GM12872 (cell line): Measurements from ENCODE around the gene PHF5A.

Experiments used
- TF ChIP-seq, protein P1 (sequence below): IDR thresholded peaks from 3 replicates; pipeline ENCODE4 v1.5.1; 2011; ENCODE audit warnings: low read depth, mild to moderate bottlenecking, low read length, moderate library complexity; ENCODE audit not compliant: insufficient read depth

The PHF5A gene

DNA sequence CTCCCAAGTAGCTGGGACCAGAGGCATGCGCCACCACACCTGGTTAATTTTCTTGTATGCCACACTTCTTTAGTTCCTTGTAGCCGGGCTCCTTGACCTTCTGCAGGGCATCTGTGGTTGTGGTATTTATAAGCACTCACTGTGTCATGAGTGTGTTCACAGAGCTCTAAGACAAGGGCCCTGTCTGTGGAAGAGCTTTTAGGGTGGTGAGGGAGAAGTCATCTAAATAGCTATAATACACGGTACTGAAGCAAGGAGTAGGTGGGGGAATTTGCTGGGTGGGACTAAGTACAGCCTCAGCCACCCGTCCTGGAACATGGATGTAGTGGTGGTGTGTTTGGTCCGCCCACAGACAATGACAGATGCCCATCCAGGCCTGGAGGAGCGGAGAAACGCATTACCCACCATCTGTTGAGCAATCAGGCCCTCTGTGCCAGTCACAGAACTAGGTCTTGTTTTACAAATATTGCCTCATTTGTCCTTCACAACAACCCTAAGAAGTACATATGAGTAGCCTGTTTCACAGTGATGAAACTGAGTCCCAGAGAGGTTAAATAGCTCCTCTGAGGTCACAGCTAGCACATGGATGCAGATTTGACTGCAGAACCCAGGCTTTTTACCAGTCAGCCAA is 10.5 kb upstream of the PHF5A start:
- TF ChIP-seq, protein P1, sequence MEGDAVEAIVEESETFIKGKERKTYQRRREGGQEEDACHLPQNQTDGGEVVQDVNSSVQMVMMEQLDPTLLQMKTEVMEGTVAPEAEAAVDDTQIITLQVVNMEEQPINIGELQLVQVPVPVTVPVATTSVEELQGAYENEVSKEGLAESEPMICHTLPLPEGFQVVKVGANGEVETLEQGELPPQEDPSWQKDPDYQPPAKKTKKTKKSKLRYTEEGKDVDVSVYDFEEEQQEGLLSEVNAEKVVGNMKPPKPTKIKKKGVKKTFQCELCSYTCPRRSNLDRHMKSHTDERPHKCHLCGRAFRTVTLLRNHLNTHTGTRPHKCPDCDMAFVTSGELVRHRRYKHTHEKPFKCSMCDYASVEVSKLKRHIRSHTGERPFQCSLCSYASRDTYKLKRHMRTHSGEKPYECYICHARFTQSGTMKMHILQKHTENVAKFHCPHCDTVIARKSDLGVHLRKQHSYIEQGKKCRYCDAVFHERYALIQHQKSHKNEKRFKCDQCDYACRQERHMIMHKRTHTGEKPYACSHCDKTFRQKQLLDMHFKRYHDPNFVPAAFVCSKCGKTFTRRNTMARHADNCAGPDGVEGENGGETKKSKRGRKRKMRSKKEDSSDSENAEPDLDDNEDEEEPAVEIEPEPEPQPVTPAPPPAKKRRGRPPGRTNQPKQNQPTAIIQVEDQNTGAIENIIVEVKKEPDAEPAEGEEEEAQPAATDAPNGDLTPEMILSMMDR, result no peak

DNA sequence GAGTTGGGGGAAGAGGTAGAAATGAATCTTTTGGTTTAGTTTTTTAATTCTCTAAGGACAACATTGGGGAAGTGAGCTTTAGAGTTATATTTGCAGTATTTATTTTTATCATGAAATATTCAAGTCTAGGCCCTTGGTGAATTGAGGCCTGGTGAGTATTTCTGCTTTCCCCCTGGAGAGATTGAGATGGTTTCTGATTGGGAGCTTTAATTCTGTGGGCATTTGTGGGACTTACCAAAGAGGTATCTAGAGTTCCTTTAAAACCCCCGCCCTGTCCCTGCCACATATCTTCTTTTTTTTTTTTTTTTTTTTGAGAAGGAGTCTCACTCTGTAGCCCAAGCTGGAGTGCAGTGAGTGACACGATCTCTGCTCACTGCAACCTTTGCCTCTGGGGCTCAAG is 10.0 kb upstream of the PHF5A start:
- TF ChIP-seq, protein P1, result no peak

DNA sequence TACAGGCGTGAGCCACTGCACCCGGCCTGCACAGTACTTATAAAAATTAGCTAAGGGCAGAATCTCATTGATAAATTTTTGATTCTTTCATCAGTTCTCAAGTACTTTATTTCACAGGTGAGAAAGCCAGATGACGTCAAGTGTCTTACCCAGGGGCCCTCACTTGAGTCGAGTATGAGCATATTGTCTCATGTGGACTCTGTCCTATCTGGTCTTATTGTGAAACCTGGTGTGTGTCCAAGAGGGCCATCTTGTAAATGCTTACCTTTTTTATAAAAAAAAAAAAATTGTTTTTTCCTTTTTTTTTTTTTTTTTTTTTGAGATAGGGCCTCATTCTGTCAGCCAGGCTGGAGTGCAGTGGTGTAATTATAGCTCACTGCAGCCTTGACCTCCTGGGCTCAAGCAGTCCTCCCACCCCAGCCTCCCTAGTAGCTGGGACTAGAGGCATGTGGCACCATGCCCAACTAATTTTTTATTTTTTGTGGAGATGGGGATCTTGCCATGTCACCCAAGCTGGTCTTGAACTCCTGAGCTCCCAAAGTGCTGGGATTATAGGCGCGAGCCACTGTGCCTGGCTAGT is 6.5 kb upstream of the PHF5A start:
- TF ChIP-seq, protein P1, result no peak

DNA sequence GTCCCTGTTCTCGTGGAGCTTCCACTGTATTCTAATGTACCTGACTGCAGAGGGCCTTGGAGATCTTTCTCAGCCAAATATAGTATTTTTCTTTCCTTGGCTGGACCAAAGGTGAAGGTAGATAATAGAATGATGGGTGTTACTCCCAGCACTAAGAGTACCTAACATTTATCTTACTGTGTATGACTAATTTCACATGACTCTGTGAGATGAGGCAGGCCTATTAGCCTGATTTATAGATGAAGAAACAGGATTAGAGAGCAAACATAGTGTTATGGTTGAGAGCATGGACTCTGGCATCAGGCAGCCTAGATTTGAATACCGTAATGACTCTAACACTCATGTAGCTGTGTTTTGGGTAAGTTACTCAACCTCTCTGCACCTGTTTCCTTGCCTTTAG is 3.1 kb upstream of the PHF5A start:
- TF ChIP-seq, protein P1, result no peak

DNA sequence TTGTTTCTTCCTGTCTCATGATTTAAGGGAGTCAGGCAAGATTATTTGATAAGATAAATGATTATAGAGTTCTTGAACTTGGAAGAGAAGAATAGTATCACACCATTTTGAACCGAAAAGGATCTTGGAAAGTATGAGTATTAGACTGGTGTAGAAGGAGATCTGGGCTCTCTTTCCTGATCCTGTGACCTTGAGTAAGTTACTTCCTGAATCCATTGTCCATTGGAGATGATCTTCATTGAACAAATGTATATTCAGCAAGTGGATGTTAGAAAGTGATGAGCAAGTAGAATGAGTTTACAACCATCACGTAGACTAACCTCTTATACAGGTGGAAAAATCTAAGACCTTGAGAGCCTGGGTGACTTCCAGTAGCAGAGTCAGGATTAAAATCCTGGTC is 2.4 kb upstream of the PHF5A start:
- TF ChIP-seq, protein P1, result no peak

DNA sequence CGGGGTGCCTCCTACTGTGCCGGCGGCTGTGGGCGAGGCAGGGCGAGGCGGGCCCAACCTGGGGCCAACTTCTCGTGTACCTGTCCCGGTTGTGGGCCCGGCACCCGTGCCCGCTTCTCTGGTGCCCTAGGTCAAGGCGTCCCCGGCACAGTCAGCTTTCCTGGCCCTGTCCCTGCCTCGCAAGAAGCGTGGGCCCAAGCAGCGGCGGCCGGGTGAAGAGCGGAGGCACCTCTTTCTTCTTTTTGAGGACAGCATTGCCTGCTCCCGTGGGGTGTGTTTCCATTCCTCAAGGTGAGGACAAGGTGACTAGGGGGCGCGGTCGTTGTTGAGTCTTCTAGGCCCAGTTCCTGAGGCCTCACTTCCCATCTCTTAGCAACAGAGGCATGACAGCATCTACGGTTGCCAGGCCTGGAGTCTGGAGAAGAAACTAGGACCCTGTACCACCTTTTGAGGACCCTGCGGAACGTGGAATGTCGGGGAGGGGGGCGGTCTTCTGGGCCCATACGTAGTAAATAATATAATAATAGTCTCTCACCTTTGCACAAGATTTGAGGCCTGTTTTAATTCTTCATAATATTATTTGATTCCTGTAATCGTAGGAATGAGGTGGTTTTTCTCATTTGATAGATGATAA is 843 bp upstream of the PHF5A start:
- TF ChIP-seq, protein P1, result no peak

DNA sequence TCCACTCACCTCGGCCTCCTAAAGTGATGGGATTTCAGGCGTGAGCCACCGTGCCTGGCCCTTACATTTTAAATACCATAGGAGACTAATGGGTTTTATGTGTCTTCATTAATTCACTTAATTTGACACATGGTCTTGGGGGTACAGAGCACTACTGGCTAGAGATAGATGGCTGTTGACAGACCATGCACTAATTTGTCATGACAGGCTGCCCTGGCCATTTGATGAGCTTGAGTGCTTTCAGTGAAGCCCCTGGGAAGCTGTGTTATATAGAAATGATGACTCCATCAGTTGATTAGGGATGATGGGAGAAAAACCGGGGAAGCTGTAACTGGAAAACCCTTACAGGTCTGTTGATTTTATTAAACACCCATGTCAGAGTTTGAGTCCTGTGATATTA is 6.6 kb downstream of the PHF5A start:
- TF ChIP-seq, protein P1, result no peak
